Lower lobe of right lung (tissue), 2 donors: ENCODE measurements around the gene SRC. TPM values are rescaled to one million over a fixed set of nuclear protein-coding genes. Genes with fewer than 3 reads are reported as not detected.
"Not testable (repeated sequence)": the region's sequence is repeated elsewhere in the genome, so short reads cannot be mapped to it uniquely, and the experiment has no call there.

ENCODE experiments used
- ATAC-seq, 2 donors: fragments of 200-7000 bp; cut with Tn5 transposase; one replicate each; pipeline ENCODE4 v1.9.1; 2020 to 2022; ENCODE audit warnings: mild to moderate bottlenecking in 2 of 2, moderate library complexity in 2 of 2
- DNase-seq: peaks from one replicate; pipeline ENCODE4 v3.0.0-alpha.2; 2020
- H3K27ac ChIP-seq: fragments of 200-600 bp; one replicate; pipeline ENCODE4 v1.8.0; 2022
- H3K27me3 ChIP-seq: fragments of 200-600 bp; one replicate; pipeline ENCODE4 v1.8.0; 2022; ENCODE audit warnings: low read depth
- H3K36me3 ChIP-seq: fragments of 200-600 bp; one replicate; pipeline ENCODE4 v1.8.0; 2022; ENCODE audit warnings: mild to moderate bottlenecking
- H3K4me1 ChIP-seq: fragments of 200-600 bp; one replicate; pipeline ENCODE4 v1.8.0; 2022
- H3K4me3 ChIP-seq: fragments of 200-600 bp; one replicate; pipeline ENCODE4 v1.8.0; 2022; ENCODE audit warnings: mild to moderate bottlenecking
- H3K9me3 ChIP-seq: fragments of 200-600 bp; one replicate; pipeline ENCODE4 v1.8.0; 2022
- intact Hi-C: fragments of 100-400 bp; cut with DNase I; formaldehyde crosslinking; loops from one replicate; pipeline ENCODE4 v1.11.0; 2022
- total RNA-seq: library from RNA; stranded (reverse); fragmentation: NEBNext Ultra II Directional; extraction: Animal tissue kit (Norgen Biotek cat#: 25700); gene quantifications from one replicate; pipeline ENCODE4 v1.2.1, GENCODE V29; 2021
- TF ChIP-seq, protein P1 (sequence below): fragments of 200-600 bp; IDR thresholded peaks from one replicate; pipeline ENCODE4 v1.8.0; 2022; ENCODE audit warnings: antibody characterized with exemption, mild to moderate bottlenecking
- donor health status: DM: no; HTN: yes; CAD: no; lungs with severe emphysema.

The SRC gene
- total RNA-seq, 1 donor from 2014 or later, result 72.7 TPM

DNA sequence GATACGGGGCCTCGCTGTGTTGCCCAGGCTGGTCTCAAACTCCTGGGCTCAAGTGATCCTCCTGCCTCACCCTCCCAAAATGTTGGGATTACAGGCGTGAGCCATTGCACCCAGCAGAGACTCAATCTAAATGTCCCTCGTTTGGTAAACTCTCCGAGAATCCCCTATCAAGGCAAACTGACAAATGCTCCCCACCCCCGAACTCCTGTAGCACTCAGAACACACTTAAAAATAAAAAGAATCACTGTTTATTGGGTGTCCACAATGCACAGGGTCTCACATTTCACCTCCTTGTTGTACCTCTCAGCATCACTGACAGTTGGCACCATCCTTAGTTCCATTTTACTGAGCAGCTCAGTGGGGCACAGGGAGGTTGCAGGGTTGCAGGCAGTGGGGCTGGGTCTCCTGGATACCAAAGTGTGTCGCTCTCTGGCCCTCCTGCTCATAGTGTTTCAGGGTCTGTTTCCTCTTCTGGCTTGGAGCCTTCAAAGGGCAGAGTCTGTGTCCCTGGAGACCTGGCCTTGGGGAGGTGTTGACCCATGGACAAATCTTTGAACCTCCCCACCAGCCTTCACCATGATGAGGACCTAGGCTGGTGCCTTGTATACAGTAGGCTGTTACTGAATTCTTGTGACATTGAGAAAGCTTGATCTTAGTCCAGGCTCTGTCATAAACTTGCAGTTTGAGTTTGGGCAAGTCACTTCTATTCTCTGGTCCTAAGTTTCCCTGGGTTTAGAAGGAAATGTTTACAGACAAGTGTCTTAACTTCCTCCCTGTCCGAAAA, 8.5 kb upstream of the SRC start:
- intact Hi-C loops, result no loop called here

DNA sequence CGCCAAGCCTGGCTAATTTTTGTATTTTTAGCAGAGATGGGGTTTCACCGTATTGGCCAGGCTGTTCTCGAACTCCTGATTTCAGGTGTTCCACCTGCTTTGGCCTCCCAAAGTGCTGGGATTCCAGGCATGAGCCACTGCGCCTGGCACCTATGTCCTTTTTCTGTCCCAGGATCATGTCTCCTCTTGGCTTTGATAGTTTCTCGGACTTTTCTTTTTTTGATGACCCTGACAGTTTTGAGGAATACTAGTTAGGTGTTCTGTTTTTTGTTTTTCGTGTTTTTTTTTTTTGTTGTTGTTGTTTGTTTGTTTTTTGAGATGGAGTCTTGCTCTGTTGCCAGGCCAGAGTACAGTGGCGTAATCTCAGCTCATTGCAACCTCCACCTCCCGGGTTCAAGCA, 7.6 kb upstream of the SRC start:
- ATAC-seq, intact Hi-C loops, H3K27ac ChIP-seq, DNase-seq, H3K4me3 ChIP-seq, H3K9me3 ChIP-seq, H3K27me3 ChIP-seq, H3K36me3 ChIP-seq: not testable (repeated sequence)
- H3K4me1 ChIP-seq, result peaks cover 21% of the 10 kb centered on the region

More for the DNA sequence above, 8.5 kb upstream of the SRC start:
- Histone ChIP-seq H3K9me3 (no peaks in the 10 kb centered on the region), H3K27me3 (no peaks in the 10 kb centered on the region), H3K27ac (peak overlapping the region; percentile 61), H3K4me3 (no peak overlapping the region), H3K4me1 (peaks cover 23% of the 10 kb centered on the region), H3K36me3 (no peaks in the 10 kb centered on the region)
- DNase-seq (peak; percentile 3), ATAC-seq (no peak)
- TF ChIP-seq, protein P1, sequence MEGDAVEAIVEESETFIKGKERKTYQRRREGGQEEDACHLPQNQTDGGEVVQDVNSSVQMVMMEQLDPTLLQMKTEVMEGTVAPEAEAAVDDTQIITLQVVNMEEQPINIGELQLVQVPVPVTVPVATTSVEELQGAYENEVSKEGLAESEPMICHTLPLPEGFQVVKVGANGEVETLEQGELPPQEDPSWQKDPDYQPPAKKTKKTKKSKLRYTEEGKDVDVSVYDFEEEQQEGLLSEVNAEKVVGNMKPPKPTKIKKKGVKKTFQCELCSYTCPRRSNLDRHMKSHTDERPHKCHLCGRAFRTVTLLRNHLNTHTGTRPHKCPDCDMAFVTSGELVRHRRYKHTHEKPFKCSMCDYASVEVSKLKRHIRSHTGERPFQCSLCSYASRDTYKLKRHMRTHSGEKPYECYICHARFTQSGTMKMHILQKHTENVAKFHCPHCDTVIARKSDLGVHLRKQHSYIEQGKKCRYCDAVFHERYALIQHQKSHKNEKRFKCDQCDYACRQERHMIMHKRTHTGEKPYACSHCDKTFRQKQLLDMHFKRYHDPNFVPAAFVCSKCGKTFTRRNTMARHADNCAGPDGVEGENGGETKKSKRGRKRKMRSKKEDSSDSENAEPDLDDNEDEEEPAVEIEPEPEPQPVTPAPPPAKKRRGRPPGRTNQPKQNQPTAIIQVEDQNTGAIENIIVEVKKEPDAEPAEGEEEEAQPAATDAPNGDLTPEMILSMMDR, result no peak

DNA sequence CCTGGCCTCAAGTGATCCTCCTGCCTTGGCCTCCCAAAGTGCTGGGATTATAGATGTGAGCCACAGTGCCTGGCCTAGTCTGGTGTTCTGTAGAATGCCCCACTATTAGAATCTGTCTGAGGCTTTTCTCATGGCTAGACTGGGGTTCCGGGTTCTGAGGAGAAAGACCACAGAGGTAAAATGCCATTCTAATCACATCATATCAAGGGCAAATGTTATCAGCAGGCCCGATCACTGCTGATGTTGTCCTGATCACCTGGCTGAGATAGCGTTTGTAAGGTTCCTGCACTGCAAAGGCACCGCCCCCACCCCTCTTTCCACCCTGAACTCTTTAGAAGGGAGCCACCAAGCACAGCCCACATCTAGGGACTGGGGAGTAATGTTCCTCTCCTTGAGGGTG, 6.7 kb upstream of the SRC start:
- H3K27ac ChIP-seq, result no peak overlapping the region
- peaks cover 21% of the 10 kb centered on the region for H3K4me1 ChIP-seq
- no peak for DNase-seq
- no peaks in the 10 kb centered on the region for H3K9me3 ChIP-seq
- TF ChIP-seq, protein P1, result no peak
- intact Hi-C loops, result no loop called here
- H3K27me3 ChIP-seq, result no peaks in the 10 kb centered on the region
- H3K36me3 ChIP-seq, result no peaks in the 10 kb centered on the region
- H3K4me3 ChIP-seq, result no peak overlapping the region
- no peak for ATAC-seq

DNA sequence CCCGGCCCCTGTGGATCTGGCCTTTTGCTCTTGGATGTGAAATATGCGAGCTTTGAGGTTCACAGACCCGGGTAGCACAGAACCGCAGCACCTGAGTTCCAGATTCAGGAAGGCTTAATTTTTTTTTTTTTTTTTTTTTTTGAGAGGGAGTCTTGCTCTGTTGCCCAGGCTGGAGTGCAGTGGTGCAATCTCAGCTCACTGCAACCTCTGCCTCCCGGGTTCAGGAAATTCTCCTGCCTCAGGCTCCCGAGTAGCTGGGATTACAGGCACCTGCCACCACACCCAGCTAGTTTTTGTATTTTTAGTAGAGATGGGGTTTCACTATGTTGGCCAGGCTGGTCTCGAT, 6.2 kb upstream of the SRC start:
- H3K9me3 ChIP-seq, ATAC-seq, DNase-seq, intact Hi-C loops, H3K4me3 ChIP-seq, H3K27me3 ChIP-seq, H3K36me3 ChIP-seq, H3K27ac ChIP-seq: not testable (repeated sequence)
- H3K4me1 ChIP-seq, result peaks cover 21% of the 10 kb centered on the region

DNA sequence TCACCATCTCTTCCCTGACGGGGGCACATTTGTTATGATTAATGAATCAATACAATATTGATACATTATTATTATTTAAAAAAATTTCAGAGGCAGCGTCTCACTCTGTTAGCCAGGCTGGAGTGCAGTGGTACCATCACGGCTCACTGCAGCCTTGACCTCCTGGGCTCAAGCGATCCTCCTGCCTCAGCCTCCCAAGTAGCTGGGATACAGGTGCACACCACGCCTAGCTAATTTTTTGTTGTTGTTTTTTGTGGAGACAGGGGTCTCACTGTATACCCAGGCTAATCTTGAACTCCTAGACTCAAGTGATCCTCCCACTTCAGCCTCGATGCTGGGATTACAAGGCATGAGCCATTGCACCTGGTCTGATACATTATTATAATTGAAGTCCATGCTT, 4.9 kb upstream of the SRC start:
- TF ChIP-seq, protein P1, result no peak
- DNase-seq, result no peak
- no peak for ATAC-seq
- no peaks in the 10 kb centered on the region for H3K9me3 ChIP-seq
- H3K27ac ChIP-seq, result no peak overlapping the region
- intact Hi-C loops, result no loop called here
- peaks cover 24% of the 10 kb centered on the region for H3K4me1 ChIP-seq
- H3K36me3 ChIP-seq, result no peaks in the 10 kb centered on the region
- H3K27me3 ChIP-seq, result no peaks in the 10 kb centered on the region
- H3K4me3 ChIP-seq, result no peak overlapping the region

DNA sequence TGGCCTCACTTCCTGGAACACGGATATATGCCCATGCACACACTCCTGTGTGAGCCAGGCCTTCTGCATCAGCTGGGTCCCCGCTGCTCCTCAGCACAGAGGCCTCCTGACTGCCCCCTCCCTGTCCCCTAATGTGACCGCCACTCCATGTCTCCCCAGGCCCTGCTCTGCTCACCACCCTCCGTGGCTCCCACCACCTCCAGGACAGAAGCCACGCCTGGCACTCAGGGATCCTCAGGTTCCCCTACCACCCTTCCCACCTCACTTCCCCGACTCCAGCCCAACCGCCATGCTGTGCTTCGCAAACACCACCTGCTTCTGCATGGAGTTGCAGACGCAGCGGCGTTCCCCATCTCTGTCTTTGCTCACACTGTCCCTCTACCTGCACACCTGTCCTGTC, 4.3 kb upstream of the SRC start:
- intact Hi-C loops, result no loop called here
- no peak for DNase-seq
- TF ChIP-seq, protein P1, result no peak

More for the DNA sequence above, 4.3 kb upstream of the SRC start:
- Histone ChIP-seq H3K4me3 (no peak overlapping the region), H3K27ac (no peak overlapping the region), H3K27me3 (no peaks in the 10 kb centered on the region), H3K9me3 (no peaks in the 10 kb centered on the region), H3K4me1 (peaks cover 20% of the 10 kb centered on the region), H3K36me3 (no peaks in the 10 kb centered on the region)
- ATAC-seq, result no peak
